IPS-18c (cell line): ENCODE measurements around the gene SLC4A4.

Experiments
- H3K4me3 ChIP-seq: 2 replicates; pipeline ENCODE4 v1.7.0; 2013; ENCODE audit warnings: low read depth, mild to moderate bottlenecking, low read length, moderate library complexity; ENCODE audit not compliant: insufficient read depth
- H3K9me3 ChIP-seq: one replicate; pipeline ENCODE4 v1.6.1; 2013; ENCODE audit warnings: mild to moderate bottlenecking, low read length, moderate library complexity; ENCODE audit not compliant: control insufficient read depth, insufficient read depth

SLC4A4 gene

DNA sequence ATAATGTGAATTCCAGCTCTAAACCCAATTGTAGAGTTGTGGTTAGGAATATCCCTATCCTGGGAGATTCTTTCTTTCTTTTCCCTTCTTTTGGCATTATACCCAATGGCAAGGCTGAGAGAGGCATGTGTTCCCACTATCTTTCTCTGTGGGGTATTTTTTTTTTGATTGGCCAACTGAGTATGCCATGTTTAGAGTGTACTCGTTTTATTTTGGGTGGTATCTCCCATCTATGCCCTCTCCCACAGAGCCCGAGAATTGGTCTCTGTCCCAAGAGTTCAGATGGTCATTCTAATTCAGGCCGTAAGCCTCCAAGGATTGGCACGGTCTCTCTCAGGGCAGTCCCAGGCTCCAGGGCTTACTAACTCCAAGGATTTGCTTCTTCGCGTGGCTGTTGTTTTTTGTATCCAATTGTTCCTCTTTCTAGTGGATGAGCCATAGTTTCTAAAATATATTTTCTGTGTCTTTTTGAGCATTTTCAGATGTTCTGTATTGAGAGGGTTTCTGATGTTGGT lies 198.8 kb downstream of the SLC4A4 start:
- no peaks in the 10 kb centered on the region for H3K9me3 ChIP-seq
- no peak overlapping the region for H3K4me3 ChIP-seq

DNA sequence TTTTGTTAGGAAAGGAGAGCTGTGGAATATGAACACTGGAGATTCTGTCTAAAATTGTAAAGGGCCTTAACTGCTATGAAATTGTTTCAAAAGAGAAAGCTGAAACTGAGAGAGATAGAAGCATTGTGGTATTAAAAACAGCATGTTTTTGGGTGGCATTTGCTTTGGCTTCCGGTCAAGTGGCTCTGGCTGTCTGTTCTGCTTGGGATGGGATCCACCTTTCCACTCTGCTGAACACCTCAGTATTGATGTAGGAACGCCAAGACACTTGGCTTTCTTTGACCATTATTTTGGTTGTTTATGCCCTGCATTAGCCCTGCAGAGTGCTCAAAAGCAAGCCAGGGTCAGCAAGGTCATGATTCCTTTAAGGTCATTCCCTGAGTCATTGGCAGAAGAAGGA lies 199.7 kb downstream of the SLC4A4 start:
- Histone ChIP-seq H3K9me3 (no peaks in the 10 kb centered on the region), H3K4me3 (no peak overlapping the region)

DNA sequence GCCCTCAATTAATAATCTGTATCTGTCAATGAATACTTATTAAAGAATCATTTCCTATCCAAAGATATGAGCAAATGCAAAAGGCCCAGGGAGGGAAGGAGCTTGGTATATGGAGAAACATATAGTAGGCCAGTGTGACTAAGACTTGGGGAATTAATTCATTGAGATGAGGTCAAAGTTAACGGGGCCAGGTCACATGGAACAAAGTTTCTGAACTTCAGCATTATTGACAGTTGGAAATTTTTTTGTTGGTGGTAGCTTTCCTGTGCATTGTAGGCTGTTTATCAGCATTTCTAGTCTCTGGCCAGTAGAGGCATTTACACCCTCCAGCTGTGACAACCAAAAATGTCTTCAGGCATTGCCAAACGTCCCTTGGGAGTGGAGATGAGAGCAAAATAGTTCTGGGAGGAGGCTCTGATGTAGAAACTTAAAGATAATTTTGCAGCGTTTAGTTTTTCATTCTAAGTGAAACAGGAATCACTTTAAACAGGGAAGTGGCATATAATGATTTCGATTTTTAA lies 202.0 kb downstream of the SLC4A4 start:
- no peak overlapping the region for H3K4me3 ChIP-seq
- H3K9me3 ChIP-seq, result no peaks in the 10 kb centered on the region

DNA sequence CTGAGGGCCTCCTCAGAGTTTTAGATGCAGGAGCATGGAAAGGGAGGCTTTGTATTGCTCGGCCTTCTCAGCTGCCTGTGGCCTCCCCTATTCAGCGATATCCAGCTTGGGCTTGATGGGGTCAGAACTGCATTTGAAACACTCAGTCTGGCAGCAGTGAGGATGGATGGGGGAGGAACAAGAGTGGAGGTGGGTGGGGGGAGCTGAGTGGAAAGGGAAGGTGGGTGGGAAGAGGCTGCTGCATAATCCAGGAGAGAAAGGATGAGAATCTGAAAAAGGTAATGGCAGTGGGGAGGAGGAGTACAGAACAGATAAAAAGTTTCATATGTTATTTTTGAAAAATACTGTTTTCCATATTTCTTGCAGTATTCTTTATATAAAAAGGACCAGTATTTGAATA lies 202.7 kb downstream of the SLC4A4 start:
- Histone ChIP-seq H3K4me3 (no peak overlapping the region), H3K9me3 (no peaks in the 10 kb centered on the region)

DNA sequence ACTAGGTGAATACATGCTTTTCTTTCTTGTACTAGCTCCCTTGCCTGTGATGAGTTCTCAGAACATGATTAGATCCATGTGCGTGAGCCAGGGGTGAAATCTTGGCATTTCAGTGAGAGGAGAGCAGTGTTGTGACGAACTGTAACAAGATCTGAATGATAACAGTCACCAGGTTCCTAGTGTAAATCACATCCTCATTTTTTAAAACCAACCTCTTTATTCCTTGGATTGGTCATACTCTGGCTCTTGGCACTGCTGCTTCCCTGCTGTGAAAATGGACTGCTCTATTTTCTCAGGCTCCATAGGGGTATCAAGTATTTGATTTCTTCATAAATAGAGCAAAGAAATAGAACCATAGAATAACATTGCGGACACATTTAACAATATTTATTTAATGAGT lies 206.3 kb downstream of the SLC4A4 start:
- no peak overlapping the region for H3K4me3 ChIP-seq
- no peaks in the 10 kb centered on the region for H3K9me3 ChIP-seq

DNA sequence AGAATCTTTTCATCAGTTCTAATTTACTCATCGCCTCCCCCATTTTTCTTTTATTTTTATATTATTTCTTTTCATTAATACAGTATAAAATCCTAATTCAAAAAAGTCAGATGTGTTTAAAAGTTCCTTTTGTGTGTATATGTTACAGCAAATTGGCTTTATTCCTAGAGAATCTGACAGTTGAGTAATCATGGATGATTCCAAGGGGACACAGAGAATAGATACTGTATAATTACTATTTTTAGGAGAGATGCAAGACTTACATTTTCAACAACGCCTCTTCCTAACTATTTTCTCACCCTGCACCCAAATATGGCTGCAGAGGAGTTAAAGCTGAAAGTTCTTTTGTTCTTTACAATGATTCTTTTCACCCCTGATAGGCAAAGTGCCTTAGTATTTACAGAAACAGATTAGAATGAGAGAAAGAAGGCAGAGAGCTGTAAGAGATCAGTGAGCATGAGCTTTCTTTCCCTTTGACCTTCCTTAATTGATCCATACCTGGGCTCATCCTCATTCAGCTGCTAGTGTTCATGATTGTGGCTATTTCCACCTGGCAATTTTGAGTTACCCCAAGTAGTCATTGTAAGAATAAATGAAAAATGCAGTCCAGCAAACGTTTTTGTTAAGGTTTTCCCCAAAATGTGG lies 210.8 kb downstream of the SLC4A4 start:
- Histone ChIP-seq H3K9me3 (no peaks in the 10 kb centered on the region), H3K4me3 (no peak overlapping the region)

DNA sequence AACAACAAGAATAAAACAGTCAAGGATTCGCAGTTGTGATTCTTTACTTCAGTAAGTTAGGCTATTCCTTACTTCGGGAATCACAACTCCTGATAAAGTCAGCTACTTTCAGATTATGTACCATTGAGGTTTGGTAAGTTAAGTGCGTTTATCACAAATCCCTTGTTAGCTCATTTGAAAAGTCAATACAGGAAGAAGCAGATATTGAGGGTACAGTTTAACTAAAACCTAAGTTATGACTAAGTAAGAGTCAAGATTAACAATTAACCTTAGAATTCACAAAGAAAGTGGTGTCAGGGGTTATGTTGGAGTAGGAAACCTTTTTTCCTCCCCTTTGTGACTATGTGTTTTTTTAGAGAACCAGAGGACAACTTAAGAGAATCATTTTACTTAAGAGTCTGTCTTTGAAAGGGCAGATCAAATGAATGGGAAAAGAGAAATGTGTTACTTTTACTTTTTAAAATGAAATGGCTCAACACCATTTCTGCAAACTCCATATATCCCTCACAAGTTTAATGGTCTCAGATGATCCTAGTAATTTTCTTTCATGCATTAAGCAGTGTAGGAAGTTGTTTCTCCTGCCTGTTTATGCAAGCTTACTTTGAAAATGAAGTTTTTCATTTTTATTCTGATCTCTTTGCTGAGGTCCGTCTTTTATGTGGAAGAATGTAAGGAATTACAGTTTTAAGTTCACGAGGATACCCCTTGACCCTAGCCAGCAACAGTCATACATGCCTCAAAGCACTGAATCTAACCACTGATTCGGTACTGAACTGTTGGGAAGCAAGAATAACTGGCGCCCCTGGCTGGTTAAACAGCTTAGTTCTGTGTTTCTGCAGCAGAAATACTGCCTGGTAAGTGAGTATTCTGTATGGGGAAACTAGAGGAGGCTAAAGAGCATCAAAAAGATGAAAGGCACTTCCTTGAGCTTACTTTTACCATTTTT lies 211.7 kb downstream of the SLC4A4 start:
- no peak overlapping the region for H3K4me3 ChIP-seq
- no peaks in the 10 kb centered on the region for H3K9me3 ChIP-seq

DNA sequence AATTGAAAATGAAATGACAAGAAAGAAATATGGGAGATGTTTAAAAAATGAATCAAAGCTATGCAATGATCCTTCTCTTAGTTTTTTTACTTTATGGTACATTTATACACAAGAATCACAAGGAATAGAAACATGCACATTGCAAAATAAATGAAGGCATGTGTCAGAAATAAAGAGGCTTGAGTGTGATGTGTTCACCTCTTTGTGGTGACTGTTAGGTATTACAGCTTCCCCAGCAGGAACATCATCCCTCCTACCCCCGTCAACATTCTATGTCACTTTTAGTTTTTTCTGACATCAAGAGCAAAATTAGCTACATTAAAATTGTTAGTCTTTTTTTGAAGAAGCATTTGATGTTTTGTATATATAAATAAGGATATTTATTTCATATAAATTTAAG lies 214.8 kb downstream of the SLC4A4 start:
- no peak overlapping the region for H3K4me3 ChIP-seq
- H3K9me3 ChIP-seq, result no peaks in the 10 kb centered on the region

DNA sequence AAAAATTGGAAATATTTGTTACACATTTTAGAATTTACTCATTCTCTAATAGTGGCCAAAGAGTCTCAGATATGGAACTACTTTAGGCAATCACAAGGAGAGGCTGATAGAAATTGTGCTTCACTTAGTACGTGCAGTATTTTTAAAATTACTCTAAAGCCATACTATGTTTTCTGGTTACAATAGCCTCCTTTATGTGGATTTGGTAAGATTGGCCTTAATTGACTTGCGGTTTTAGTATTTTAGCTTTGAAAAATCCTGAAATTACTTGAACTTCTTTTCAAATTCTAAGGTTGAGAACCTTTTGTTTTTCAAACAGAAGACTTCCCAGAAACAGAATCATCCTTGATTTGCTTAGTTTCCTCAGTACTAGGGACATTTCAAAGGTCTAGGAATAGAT lies 215.2 kb downstream of the SLC4A4 start:
- Histone ChIP-seq H3K9me3 (no peaks in the 10 kb centered on the region), H3K4me3 (no peak overlapping the region)

DNA sequence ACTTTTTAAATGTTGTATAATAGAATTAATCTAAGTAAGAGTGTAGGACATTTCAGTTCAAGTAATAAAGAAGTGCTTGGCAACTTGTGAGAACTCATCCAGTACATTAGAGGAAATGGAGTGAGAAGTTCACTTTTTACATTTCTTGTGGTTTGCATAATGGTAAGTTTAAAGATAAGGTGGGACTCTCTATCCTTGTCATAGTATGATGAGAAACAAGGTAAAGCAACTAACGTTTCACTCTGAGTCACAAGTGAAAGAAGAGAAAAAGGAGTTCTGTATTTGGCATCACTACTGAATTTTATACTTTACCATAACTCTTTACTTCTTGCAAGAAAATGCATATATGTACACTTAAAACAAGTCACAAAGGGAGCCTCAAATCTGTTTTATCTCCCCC lies 219.4 kb downstream of the SLC4A4 start:
- Histone ChIP-seq H3K9me3 (no peaks in the 10 kb centered on the region), H3K4me3 (no peak overlapping the region)

DNA sequence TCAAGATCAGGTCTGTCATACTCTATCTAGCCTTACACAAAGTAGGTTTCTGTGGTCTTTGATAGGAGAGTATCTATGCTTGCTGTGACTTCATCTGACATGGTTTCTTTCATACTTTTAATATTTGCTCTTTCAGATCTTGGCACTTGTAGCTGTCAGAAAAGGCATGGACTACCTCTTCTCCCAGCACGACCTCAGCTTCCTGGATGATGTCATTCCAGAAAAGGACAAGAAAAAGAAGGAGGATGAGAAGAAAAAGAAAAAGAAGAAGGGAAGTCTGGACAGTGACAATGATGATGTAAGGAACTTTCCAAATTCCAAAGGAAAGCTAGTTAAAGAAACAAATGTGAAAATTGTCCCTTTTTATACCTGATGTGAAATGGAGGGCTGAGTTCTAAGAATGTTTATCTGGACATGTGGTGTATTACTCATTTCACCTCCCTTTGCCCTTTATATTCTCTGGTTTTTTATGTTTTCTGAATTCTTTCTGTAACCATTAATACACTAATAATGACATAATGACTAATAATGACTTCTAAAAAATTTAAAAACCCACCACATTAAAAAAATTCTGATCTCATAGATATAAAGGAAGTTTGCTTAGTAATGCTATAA lies 221.2 kb downstream of the SLC4A4 start:
- no peaks in the 10 kb centered on the region for H3K9me3 ChIP-seq
- H3K4me3 ChIP-seq, result no peak overlapping the region

DNA sequence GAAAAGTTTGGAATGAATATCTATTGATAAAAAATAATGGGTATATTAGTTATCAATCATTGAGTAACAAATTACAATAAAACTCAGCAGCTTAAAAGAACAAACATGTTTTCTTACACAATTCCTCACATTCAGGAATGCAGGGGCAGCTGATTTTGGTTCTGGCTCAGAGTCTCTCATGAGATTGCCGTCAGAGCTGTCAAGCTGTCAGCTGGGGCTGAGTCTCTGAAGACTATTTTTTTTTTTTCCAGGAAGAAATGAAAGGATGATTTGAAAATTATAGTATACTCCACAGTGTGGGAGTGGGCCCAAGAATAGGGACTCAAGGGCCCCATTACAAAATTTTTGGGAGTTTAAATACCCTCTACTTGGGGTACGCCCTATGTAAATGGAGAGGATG lies 226.0 kb downstream of the SLC4A4 start:
- Histone ChIP-seq H3K4me3 (no peak overlapping the region), H3K9me3 (no peaks in the 10 kb centered on the region)

DNA sequence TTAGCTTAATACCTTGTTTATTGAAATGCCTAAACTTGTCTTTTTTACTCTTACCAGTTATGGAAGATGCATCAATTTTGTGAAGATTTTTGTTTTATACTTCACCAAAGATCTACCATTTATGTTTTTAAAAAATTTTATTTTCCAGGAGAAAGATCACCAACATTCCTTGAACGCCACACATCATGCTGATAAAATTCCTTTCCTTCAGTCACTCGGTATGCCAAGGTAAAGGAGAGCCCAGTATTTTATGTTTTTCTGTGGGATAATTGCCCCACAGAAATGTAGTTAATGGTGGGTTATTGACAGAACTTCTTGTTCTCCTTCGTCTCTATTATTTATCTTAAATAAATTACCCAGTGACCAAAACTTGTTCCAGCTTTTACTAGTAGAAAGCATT lies 228.0 kb downstream of the SLC4A4 start:
- no peaks in the 10 kb centered on the region for H3K9me3 ChIP-seq

DNA sequence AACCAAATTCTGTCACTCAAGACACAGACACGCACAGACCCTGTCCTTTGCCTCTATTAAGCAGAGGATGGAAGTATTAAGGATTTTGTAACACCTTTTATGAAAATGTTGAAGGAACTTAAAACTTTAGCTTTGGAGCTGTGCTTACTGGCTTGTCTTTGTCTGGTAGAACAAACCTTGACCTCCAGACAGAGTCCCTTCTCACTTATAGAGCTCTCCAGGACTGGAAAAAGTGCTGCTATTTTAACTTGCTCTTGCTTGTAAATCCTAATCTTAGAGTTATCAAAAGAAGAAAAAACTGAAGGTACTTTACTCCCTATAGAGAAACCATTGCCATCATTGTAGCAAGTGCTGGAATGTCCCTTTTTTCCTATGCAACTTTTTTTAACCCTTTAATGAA lies 229.3 kb downstream of the SLC4A4 start:
- no peak overlapping the region for H3K4me3 ChIP-seq
- H3K9me3 ChIP-seq, result no peaks in the 10 kb centered on the region

More for the DNA sequence above, 228.0 kb downstream of the SLC4A4 start:
- H3K4me3 ChIP-seq, result no peak overlapping the region

DNA sequence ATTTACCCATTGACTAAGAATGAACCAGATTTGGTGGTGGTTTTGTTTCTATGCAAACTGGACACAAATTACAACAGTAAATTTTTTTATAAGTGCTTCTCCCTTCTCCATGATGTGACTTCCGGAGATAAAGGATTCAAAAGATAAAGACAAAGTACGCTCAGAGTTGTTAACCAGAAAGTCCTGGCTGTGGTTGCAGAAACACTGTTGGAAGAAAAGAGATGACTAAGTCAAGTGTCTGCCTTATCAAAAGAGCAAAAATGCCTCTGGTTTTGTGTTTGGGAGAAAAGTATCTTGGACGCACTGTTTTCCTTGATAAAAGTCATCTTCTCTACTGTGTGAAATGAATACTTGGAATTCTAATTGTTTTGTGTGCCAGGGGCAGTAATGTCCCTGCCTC lies 231.7 kb downstream of the SLC4A4 start:
- Histone ChIP-seq H3K9me3 (no peaks in the 10 kb centered on the region), H3K4me3 (no peak overlapping the region)

DNA sequence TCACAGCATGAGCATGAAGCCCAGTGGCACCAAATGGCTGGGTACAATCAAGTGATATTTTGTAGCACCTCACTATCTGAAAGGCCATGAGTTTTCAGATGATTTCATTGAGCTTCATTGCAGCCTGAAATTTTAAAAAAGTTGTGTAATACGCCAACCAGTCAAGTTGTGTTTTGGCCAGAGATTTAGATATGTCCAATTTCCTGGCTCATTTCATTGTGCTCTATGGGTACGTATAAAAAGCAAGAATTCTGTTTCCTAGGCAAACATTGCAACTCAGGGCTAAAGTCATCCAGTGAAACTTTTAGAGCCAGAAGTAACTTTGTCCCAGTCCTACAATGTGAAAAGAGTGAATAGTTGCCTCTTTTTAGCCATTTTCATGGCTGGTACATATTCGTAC lies 232.5 kb downstream of the SLC4A4 start:
- no peaks in the 10 kb centered on the region for H3K9me3 ChIP-seq
- H3K4me3 ChIP-seq, result no peak overlapping the region

DNA sequence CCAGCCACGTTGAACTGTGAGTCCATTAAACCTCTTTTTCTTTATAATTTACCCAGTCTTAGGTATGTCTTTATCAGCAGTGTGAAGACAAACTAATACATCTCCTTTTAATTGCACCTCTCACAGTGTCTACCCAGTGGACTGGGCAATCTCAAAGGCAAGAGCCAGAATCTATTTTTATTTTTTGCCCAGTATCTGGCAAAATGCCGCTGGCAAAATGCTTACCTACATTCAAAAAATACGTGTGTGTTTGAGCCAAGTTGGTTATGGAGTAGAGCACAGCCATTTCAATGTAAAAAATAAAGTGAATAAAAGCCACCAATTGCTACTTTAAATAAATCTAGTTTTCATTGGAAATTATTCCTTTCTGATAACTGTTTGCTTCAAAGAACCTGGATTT lies 245.2 kb downstream of the SLC4A4 start:
- Histone ChIP-seq H3K4me3 (no peak overlapping the region), H3K9me3 (no peaks in the 10 kb centered on the region)

DNA sequence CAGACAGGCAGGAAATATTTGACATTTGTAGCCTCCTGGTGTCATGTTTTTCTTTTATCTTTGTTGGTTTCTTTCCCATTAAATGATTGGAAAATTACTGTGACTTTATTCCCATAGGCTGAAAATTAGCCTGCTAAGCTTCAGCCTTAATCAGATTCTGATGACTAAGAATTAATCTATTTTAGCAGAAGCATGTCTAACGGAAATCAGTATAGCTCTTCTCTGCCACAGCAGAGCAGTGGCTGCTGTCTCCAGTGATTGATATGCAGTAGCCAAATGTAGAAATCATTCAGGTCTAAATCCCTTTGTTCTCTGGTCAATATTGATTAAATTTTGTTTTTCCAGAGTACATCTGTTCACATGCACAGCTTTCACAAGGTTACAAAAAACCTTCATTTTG lies 245.8 kb downstream of the SLC4A4 start:
- no peaks in the 10 kb centered on the region for H3K9me3 ChIP-seq
- no peak overlapping the region for H3K4me3 ChIP-seq
